ENCODE data around the gene ABCD1.

ABCD1 gene

DNA sequence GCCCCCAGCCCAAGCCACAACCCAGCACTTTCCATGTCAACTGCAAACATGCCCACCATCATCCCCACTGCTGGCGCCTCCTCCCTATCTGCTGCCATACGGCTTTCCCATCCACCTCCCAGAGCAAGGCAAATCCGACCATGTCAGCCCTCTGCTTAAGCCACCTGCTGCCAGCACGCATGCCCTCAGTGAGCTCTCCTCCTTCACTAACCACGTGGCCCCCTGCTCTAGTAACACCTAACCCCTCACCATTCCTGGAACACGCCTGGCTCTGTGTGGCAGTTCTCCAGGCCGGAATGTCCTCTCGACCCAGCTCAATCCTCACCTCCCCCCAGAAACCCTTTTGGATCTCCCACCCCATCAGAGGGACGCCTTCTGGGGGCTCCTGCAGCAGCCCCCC, 17.9 kb upstream of the ABCD1 start:
- FAIRE-seq = no peak
- no peak for TF ChIP-seq POLR2AphosphoS5 (IDR thresholded peaks at IDR 0.05; ENCODE audit: low read depth, low read length)
- no peak for TF ChIP-seq TAF1 (IDR thresholded peaks at IDR 0.05; ENCODE audit: borderline replicate concordance, low read depth, low read length)
- no peak for TF ChIP-seq POLR2A (IDR thresholded peaks at IDR 0.05; ENCODE audit: low read depth, low read length)

DNA sequence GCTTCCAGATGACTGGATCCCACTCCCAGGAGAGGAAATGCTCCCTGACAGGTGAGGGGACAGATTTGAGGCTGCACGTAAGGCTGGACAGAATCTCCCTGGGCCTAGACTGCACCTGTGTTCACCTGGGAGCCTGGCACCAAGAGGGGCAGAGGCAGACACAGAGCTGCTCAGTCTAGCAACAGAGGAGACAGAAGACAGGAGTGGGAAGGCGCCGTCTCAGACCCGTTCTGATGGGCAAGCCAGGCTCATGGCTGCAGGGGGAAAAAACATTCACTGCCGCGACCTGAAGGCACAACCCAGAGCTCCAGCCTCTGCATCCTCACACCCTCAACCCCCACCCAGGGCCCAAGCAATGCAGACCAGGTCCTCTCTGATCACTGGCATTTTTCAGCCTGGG, 17.2 kb upstream of the ABCD1 start:
- TF ChIP-seq TAF1 (IDR thresholded peaks at IDR 0.05; ENCODE audit: borderline replicate concordance, low read depth, low read length) = no peak
- TF ChIP-seq POLR2AphosphoS5 (IDR thresholded peaks at IDR 0.05; ENCODE audit: low read depth, low read length) = no peak
- FAIRE-seq (no peak), DNase-seq (ENCODE audit: insufficient read length) (no peak)

More for the DNA sequence above, 17.9 kb upstream of the ABCD1 start:
- no peak for DNase-seq (ENCODE audit: insufficient read length)

DNA sequence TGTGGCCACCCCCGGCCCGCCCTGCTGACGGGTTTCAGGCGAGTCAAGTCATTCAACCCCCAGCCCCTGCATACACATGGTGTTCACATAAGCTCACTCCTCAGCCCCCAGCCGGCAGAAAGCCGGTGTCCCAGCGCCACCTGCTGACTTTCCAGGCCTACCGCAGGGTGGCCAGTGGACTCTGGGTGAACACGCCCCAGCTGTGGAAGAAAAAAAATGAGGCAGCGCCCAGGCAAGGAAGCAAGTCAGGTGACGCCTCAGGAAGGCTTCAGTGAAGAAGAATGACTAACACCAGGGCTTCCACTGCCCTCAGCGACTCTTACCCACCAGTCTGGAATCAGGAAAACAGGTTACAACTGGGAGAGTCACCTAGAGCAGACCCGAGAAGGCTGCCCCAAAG, 16.2 kb upstream of the ABCD1 start:
- FAIRE-seq = peak; percentile 76
- TF ChIP-seq POLR2AphosphoS5 (IDR thresholded peaks at IDR 0.05; ENCODE audit: low read depth, low read length) (no peak), TAF1 (IDR thresholded peaks at IDR 0.05; ENCODE audit: borderline replicate concordance, low read depth, low read length) (no peak), POLR2A (IDR thresholded peaks at IDR 0.05; ENCODE audit: low read depth, low read length) (no peak)

DNA sequence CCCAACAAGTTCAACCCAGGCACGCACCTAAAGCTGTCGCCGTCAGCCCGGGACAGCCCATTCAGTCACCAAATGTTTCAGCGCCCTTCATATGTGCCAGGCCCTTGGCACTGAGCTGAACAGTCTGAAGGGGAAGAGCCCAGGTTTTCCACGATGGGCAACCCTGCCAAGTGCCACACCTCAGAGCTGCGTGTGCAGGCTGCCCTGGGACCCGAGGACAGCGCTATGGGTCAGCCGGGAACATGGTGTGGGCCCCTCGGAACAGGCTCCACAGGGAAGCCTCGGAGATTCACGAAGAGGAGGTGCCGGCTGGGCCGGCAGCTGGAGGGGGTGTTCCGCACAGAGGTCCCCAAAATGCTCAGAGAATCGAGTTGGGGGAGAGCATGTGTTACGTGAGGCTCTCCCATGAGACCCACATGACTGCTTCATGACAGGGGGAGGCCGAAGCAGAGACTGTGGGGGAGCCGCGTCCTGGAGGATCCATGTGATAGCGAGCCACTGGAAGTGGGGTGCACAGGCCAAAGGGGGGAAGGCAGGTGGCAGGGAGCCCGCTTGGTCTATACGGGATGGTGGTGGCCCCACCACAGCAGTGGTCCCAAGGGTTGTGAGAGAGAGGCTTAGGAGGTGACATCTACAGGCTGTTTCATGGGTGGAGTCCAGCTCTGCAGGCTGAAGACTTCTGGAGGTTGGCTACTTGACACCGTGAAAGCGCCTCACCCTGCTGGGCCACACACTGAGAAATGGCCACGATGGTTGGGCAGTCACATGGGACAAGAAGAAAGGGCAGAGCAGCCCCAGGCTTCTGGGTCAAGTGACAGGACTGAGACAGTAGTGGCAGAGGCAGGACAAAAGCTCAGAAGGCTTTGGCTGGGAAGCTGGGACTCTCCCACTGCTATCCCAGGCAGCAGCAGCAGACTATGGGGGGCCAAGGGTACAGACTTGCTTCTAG, 14.7 kb upstream of the ABCD1 start:
- TF ChIP-seq POLR2AphosphoS5 (IDR thresholded peaks at IDR 0.05; ENCODE audit: low read depth, low read length) (no peak), TAF1 (IDR thresholded peaks at IDR 0.05; ENCODE audit: borderline replicate concordance, low read depth, low read length) (no peak), POLR2A (IDR thresholded peaks at IDR 0.05; ENCODE audit: low read depth, low read length) (no peak)
- FAIRE-seq (no peak), DNase-seq (ENCODE audit: insufficient read length) (no peak)

More for the DNA sequence above, 16.2 kb upstream of the ABCD1 start:
- no peak for DNase-seq (ENCODE audit: insufficient read length)

DNA sequence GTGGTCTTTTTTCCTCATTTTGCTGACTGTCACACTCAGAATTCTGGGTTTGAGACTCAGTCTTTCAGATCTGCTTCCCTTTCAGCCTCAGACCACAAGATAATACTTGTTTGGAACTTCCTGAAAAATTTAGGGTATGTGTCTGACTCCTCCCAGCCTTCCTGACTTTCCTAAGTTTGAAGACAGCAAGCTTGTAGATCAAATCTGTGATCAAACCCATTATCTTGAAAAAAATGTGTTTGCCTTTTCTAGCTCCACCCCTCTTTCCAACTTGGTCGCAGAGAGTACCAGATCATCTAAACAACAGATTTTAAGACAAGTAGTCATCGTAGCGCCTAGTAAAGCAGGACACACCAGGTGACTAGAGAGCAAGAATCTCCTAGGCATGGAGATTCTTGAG, 10.4 kb upstream of the ABCD1 start:
- no peak for TF ChIP-seq TAF1 (IDR thresholded peaks at IDR 0.05; ENCODE audit: borderline replicate concordance, low read depth, low read length)
- no peak for TF ChIP-seq POLR2A (IDR thresholded peaks at IDR 0.05; ENCODE audit: low read depth, low read length)
- TF ChIP-seq POLR2AphosphoS5 (IDR thresholded peaks at IDR 0.05; ENCODE audit: low read depth, low read length) = no peak
- FAIRE-seq (no peak), DNase-seq (ENCODE audit: insufficient read length) (no peak)

DNA sequence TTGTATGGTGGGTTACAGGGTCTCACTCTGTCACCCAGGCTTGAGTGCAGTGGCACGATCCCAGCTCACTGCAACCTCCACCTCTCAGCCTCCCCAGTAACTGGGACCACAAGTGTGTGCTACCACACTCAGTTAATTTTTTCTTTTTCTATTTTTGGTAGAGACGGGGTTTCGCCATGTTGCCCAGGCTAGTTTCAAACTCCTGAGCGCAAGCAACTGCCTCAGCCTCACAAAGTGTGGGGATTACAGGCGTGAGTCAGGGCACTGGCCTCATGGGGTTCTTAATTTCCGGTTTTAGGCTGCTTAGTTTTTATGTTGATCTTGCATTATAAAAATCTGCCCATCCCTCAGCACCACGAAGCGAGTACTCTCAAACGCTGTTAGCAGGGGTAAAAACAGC, 7.2 kb upstream of the ABCD1 start:
- no peak for DNase-seq (ENCODE audit: insufficient read length)
- no peak for TF ChIP-seq POLR2A (IDR thresholded peaks at IDR 0.05; ENCODE audit: low read depth, low read length)
- TF ChIP-seq TAF1 (IDR thresholded peaks at IDR 0.05; ENCODE audit: borderline replicate concordance, low read depth, low read length) = no peak
- TF ChIP-seq POLR2AphosphoS5 (IDR thresholded peaks at IDR 0.05; ENCODE audit: low read depth, low read length) = no peak
- FAIRE-seq = no peak

DNA sequence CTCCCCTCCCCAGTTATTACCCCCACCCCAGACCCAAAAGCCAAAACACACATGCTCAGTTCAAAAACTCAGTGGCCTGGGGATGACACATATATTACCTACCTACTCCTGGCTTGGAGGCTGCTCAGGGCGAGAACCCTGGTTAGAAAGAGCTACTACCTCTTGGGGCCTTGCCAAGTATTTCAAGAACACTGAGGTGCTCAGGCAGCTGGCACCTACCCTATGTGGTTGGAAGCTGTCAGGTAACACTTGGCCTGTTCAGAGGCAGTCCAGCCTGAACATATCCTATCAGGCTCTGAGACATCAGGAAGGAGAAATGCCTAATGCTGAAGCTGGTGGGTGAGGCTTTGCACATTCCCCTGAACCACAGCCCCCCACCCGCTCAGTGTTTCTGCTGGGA, 5.4 kb upstream of the ABCD1 start:
- DNase-seq (ENCODE audit: insufficient read length) = no peak
- FAIRE-seq = no peak
- TF ChIP-seq POLR2A (IDR thresholded peaks at IDR 0.05; ENCODE audit: low read depth, low read length) = no peak
- no peak for TF ChIP-seq TAF1 (IDR thresholded peaks at IDR 0.05; ENCODE audit: borderline replicate concordance, low read depth, low read length)
- TF ChIP-seq POLR2AphosphoS5 (IDR thresholded peaks at IDR 0.05; ENCODE audit: low read depth, low read length) = no peak

DNA sequence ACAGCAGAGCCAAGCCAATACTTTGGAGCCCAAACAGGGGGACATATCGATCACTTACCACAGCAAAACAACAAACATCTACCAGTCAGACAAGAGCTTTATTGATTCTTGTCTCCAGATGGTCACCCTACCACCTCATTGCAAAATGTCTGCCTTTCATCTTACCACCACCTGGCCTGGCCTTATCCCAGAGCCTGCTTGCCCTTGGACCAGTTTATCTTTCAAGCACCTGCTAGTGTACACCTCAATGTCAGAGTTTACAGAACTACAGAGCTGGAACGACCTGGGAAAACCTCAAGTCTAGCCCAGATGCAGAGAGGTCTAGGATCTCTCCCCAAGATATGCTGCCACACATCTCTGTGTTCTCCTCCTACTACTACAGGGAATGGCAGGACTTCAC, 5.0 kb upstream of the ABCD1 start:
- FAIRE-seq (no peak), DNase-seq (ENCODE audit: insufficient read length) (no peak)
- no peak for TF ChIP-seq TAF1 (IDR thresholded peaks at IDR 0.05; ENCODE audit: borderline replicate concordance, low read depth, low read length)
- TF ChIP-seq POLR2A (IDR thresholded peaks at IDR 0.05; ENCODE audit: low read depth, low read length) = no peak
- TF ChIP-seq POLR2AphosphoS5 (IDR thresholded peaks at IDR 0.05; ENCODE audit: low read depth, low read length) = no peak

DNA sequence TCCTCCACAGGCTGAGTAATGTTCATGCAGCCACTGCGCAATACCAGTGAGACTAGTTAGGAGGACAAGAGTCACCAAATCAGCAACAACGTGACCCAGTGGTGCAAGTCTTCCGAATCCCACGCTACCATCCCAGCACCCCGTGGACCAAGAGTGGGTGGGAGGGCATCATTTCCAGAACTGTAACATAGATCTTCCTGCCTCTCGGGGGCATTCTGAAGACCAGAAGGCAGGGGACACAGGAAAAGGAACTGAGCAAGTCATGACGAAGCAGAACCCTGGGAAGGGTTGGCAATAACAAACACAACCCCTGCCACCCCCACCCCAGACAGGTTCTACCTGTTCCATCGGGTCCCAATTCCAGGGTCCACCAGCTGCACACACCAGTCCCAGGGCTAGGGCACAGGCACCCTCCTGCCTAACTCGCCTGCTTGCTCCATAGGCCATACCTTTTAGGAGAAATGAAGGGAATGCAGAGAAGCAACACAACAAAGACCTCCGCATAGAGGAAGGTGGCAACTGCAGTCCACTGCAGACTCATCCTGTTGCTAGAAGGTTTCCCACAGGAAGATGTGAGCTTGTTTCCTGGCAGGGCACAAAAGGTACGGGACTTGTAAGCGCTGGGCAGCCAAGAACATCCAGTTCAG, 1.8 kb upstream of the ABCD1 start:
- DNase-seq (ENCODE audit: insufficient read length) (no peak), FAIRE-seq (no peak)
- TF ChIP-seq POLR2AphosphoS5 (IDR thresholded peaks at IDR 0.05; ENCODE audit: low read depth, low read length) (no peak), POLR2A (IDR thresholded peaks at IDR 0.05; ENCODE audit: low read depth, low read length) (no peak)

DNA sequence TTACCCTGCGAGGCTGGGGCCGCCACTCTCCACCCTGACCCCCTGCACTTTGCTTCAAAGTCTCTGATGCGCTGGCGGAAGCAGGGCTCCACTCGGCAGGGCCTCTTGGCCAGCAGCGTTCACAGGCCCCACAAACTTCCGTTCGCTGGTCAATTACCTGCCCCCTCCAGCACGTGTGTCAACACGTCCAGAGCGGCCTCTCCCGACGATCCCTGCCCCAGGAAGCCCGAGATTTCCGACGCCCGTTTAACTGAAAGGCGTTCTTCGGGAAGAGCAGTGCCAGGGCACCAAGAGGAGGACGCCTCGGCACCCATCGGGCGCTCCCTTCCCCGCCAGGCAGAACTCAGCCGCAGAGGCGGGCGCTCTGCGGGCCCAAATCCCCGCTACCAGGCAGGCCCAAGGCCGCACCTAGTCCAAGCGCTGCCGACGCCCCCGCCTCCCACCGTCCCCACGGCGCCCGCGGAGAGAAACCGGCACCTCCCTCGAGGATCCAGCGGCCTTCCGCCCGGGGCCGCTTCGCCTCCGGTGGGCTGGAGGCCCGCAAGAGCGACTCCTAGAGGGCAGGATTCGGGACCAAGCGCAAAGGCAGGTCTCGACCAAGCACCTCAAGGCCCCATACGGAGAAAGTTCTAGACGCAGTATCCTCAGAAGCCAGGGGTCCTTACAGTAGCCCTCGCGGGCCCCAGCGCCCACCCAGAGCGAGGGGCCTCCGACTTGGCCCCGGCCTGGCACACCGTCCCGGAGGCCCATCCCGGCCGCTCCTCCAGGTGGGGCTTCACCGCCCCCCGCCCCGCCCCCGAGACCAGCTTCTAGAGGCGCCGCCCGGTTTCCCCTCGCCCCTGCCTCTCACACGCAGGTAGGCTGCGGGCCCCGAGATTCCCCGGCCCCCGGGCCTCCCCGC, 1.1 kb upstream of the ABCD1 start:
- DNase-seq (ENCODE audit: insufficient read length) (peak; percentile 59), FAIRE-seq (peak; percentile 5)
- TF ChIP-seq POLR2AphosphoS5 (IDR thresholded peaks at IDR 0.05; ENCODE audit: low read depth, low read length) (no peak), TAF1 (IDR thresholded peaks at IDR 0.05; ENCODE audit: borderline replicate concordance, low read depth, low read length) (no peak), POLR2A (IDR thresholded peaks at IDR 0.05; ENCODE audit: low read depth, low read length) (no peak)
